T-helper 22 cell (primary cell): ENCODE results near the gene ACOXL.
"Not testable (repeated sequence)": the region's sequence is repeated elsewhere in the genome, so short reads cannot be mapped to it uniquely, and the experiment has no call there.

ENCODE experiments used
- DNase-seq: peaks from one replicate; pipeline ENCODE4 v3.0.0-alpha.2; 2020; ENCODE audit warnings: low read depth

The ACOXL gene

DNA sequence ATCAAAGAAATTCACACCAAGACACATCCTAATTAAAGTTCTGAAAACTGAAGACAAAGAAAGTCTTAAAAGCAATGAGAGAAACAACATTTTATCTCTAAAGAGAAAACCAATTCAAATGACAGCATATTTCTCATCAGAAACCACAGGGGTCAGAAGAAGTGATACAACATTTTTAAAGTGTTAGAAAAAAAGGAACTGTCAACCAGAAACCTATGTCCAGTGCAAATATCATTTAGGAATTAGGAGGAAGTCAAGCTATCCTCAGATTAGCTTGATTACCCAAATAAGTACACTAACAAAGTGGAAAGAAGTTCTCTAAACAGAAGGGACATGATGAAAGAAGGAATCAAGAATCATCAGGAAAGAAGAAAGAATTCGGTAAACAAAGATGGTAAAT lies 328.8 kb downstream of the ACOXL start:
- DNase-seq = no peak

GRCh38 chr2:111062417-111062816 lies 330.0 kb downstream of the ACOXL start:
- DNase-seq = no peak

DNA sequence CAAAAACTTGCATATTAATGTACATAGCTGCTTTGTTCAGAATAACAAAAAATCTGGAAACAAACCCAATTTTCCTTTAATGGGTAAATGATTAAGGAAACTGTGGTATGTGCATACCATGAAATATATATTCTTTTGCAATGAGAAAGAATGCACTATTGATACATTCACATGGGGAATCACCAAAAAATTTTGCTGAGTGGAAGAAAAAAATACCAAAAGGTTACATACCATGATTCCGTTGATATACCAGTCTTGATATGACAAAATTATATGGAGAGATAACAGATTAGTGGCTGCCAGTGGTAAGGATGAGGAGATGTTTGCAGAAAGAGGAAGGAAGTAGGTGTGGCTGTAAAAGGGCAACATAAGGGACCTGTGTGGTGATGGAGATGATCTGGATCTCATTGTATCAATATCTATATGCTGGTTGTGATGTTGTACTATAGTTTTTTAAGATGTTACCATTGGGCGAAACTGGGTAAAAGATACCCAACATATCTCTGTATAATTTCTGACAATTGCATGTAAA lies 333.8 kb downstream of the ACOXL start:
- DNase-seq = no peak

GRCh38 chr2:111068435-111069058 lies 336.2 kb downstream of the ACOXL start:
- DNase-seq = no peak

GRCh38 chr2:111069722-111070121 lies 337.3 kb downstream of the ACOXL start:
- no peak for DNase-seq

- DNase-seq = no peak
Measured at GRCh38 chr2:111071600-111072171, 339.3 kb downstream of the ACOXL start.

DNA sequence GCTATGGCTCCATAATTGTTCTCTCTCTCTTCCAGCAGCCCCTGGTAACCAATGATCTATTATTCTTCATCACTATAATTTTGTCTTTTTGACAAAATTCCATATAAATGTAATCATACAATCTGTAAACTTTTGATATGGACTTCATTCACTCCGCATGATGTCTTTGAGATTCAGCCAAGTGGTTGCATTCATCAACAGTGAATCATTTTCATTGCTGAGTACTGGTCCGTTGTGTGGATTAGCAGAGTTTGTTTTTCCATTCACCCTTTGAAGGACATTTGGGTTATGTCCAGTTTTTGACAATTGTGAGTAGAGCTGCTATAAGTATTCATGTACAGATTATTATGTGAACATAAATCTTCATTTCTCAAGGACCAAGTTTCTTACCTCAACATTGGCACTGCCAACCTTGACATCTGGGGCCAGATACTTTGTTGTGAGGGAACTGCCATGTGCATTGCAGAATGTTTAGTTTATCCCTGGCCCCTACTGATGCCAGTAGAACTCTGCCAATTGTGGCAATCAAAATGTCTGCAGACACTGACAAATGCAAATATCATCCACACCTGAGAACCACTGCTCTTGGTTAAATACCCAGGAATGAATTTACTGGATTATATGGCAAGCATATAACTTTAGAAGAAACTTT lies 340.0 kb downstream of the ACOXL start:
- DNase-seq = no peak

GRCh38 chr2:111082659-111083058 lies 350.3 kb downstream of the ACOXL start:
- not testable (repeated sequence) for DNase-seq

GRCh38 chr2:111091811-111092211 lies 359.4 kb downstream of the ACOXL start:
- DNase-seq = no peak

GRCh38 chr2:111094691-111095090 lies 362.3 kb downstream of the ACOXL start:
- DNase-seq = no peak

GRCh38 chr2:111095434-111095833 lies 363.1 kb downstream of the ACOXL start:
- no peak for DNase-seq

GRCh38 chr2:111099402-111099801 lies 367.0 kb downstream of the ACOXL start:
- DNase-seq = no peak

- DNase-seq = no peak
Measured at GRCh38 chr2:111100087-111100764, 367.9 kb downstream of the ACOXL start.

DNA sequence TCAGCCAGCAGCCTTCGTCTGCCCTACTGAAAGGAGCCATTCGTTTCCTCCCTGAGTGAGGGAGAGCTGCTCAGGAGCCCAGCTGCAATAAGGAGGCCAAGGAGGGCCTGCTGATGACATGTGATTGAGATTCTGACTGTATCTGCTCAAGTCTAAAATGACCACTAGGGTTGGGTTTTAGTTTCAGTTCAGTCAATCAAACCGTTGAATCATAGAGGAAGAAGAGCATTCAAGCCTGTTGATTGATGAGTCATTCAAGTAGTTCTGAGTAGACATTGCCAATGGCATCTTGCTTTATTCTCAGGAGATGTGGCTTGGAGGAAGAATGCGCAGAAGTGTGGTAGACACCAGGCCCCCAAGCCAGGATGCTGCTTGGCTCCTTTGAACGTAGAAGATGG lies 368.4 kb downstream of the ACOXL start:
- no peak for DNase-seq

GRCh38 chr2:111101592-111101991 lies 369.2 kb downstream of the ACOXL start:
- no peak for DNase-seq

- DNase-seq = no peak
Measured at GRCh38 chr2:111102216-111102615, 369.8 kb downstream of the ACOXL start.

DNA sequence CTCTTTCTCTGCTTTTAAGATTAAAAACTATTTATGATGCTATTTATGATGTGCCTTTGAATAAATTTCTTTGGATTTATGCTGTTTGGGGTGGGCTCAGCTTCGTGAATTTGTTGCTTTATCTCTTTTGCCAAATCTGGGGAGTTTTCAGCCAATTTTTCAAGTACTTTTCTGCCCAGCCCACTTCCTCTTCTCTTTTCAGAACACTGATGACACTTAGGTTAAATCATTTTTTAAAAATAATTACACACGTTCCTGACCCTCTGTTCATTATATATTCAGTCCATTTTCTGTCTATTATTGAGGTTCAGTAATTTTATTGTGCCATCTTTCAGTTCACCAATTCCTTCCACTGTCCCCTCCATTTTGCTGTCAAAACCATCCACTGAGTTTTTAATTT lies 373.6 kb downstream of the ACOXL start:
- no peak for DNase-seq

DNA sequence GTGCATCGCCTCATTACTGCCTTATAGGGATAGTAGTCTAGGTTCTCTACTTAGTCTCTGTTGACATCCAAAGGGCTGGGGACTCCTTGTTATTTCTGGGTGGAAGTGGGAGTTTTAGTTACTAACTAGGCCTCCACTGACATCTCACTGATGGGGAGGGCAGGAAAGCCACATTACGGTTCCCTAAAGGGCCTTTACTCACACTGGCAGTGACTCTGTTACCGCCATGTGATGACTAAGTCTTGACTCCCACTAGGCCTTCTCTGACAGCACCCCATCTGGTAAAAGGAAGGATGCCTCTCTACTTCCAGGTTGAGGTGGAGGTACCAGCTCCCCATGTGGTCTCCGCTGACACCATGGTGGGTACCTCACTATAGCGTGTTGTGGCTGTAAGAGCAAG lies 374.3 kb downstream of the ACOXL start:
- no peak for DNase-seq

- no peak for DNase-seq
Measured at GRCh38 chr2:111108745-111109271, 376.4 kb downstream of the ACOXL start.

- DNase-seq = no peak
Measured at GRCh38 chr2:111111101-111111755, 378.9 kb downstream of the ACOXL start.

DNA sequence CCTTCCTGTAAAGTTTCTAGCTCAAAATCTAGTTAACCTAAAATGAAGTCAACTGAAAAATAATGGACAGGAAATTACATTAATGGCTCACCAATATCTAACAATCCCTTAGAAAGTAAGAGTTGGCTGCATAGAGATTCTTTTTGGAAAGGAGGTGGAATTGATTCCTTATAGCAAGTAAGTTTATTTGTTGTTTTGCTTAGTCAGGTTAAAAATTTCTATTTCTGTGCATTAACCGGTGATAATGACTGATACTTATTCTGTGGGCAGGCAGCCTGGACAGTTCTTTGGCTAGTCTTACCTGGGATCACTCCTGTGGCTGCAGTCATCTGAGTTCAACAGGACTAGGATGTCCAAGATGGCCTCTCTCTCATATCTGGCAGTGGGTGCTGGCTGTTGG lies 381.5 kb downstream of the ACOXL start:
- DNase-seq = no peak
